GM21423 (cell line): ENCODE measurements around the gene ACOT7.

Source experiments
- ATAC-seq: cut with Tn5 transposase; IDR thresholded peaks from one replicate; pipeline ENCODE4 v1.9.1; 2021; ENCODE audit warnings: mild to moderate bottlenecking, moderate library complexity; ENCODE audit not compliant: unreplicated experiment

Gene ACOT7

DNA sequence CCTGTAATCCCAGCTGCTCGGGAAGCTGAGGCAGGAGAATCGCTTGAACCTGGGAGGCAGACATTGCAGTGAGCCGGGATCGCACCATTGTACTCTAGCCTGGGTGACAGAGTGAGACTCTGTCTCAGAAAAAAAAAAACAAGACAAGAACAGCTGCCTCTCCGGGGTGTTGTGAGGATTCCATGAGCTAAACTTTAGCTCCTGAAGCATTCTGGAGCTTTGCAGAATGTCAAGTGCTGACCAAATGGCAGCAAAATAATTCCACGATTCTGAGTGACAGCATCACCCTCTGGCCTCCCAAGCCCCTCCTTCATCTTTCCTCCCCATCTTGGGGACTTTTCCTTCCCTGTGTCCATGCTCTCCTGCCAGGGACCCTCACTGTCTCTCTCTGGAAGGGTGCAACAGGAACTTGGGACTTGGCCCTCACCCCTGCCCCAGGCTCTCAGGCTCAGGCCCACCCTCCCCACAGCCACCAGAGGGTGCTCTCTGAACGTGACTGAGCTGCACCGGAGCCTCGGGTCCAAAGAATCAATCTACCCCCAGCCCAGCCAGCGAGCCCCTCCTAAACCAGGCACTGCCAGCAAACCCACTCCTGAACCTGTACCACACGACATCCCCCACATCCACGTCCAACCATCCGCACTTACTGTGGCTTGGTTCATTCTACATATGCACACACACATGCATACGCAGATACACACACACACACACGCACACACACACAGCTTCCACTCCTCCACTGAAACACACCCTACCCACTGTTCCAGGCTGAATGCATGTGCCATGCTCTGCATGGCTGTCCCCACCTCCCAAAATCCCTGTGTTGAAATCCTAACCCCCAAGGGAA is 45.7 kb downstream of the ACOT7 start:
- no peak for ATAC-seq

GRCh38 chr1:6345460-6345859 is 48.1 kb downstream of the ACOT7 start:
- no peak for ATAC-seq

GRCh38 chr1:6345009-6345408 is 48.6 kb downstream of the ACOT7 start:
- ATAC-seq = no peak

DNA sequence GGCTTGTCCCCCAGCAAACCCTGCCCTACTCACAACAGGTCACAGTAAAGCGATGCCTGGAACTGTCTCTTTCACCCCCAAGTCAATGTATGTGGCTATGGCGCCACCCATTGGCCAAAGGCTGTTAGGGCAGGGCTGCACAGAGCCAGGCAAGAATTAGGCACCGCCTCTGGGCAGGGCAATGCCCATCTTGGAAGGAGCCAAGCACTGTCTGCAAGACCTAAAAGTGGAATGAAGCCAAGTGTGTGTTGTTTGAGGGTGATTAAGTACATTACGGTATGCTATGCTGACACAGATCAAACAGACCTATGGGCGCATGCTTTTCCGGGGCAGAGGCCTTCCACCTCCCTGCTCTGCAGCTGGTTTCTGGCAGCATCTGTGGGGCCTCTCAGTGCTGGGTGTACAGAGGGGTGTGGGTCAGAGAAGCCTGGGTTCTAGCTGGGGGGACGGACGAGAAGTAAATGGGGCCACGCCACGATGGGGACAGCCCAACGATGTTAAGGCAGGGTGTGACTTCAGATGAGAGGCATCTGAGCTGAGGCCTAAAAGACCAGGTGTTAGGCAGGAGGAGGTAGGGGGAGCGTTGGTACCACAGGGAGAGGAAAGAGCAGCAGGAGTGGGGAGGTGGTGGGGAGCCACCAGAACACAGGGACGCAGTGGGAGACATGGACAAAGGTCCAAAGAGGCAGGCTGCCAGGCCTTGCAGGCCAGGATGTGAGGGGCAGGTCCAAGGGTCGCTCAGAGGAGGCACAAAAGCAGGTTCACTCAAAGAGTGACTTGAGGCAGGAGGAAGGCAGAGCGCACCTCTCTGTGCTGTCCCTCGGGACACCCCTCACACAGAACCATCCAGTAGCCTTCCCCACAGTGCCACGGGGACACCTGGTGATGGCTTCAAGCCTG is 49.8 kb downstream of the ACOT7 start:
- ATAC-seq = no peak

- no peak for ATAC-seq
Observed at GRCh38 chr1:6342056-6342455, 51.5 kb downstream of the ACOT7 start.

- ATAC-seq = no peak
Observed at GRCh38 chr1:6338695-6339094, 54.9 kb downstream of the ACOT7 start.

DNA sequence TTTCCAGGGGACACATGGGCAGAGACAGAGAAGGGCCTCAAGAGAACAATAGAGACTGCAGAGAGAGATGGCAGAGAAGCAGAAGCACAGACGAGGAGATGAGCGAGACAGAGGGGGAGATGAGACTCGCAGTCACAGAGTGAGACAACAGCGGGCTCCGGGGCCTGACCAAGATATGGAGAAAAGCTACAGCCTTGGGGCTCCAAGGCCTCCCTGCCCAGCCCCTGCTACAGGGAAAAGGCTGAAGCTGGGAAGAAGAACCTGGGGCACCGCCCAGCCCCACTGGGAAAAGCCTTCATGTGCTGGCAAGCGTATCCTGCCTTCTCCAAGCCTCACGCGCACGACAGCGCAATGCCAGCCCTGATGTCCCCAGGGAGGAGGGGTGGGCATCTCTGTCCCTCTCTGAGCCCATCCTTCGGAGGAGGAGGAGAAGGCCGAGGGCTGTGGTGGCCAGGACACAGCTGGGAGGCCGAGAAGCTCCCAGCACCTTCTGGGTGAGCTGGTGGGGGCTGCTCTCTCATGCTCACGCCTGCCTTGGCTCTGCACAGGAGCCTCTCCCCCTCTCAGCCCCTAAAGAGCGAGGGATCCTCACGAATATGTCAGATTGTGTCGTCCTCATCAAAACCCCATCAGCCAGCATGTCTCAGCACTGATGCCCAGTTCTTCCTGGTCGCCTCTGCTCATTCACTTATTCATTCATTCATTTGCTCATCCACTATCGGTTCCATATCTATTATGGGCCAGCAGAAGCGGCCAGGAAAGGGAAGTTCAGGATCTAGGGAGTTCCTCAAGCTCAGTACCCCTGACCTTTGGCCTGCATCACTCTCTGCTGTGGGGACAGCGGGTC is 56.6 kb downstream of the ACOT7 start:
- no peak for ATAC-seq

GRCh38 chr1:6334261-6334993 is 59.1 kb downstream of the ACOT7 start:
- ATAC-seq = no peak

DNA sequence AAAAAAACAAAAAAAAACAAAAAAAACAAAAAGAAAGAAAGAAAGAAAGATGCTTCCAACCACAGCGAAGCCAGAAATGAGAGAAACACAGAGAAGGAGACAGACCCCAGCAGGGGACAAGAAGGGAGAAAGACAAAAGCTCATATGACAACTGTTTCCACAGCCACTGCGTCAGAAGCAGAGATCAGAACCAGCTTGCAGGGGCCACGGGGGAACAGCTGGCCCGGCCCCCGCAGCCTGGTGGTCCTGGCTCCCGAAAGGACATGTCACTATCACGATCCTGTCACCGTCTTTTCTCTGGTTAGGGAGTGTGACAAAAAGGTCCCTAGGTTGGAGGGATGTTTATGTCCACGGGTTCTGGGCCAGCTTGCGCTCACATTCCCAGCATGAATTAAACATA is 60.7 kb downstream of the ACOT7 start:
- ATAC-seq = no peak

DNA sequence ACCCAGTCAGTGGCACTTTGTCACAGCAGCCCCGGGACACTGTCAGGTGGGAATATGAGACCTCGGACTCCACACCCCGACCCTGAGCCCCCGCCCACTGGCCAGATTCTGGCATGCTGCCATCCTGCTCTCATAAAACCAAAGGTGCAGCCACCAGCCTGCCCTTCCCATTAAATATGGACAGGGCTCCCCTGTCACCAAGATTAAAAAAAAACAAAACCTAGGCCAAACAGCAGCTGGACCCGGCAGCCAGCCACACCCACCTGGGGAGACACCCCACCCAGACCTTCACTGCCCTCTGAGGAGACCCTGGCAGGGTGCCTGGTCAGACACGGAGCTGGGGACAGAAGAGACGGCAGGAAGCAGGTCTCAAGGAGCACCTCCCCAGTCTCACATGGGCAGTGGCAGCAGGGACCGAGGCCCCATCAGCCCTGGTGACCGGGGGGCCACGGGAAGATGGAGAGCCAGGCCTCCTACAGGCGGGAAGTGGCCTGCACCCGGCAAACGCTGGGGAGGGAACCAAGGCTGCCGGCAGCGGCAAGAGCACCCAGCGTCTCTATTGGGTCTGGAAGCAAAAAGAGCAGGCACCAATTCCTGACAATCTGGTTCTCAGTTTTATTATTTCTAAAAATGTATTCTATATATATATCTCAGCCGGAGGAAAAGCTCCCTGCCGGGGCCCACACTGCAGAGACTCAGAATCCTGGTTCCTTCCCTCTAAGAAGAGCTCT is 61.9 kb downstream of the ACOT7 start:
- ATAC-seq = no peak

GRCh38 chr1:6330410-6330911 is 63.1 kb downstream of the ACOT7 start:
- ATAC-seq = no peak

DNA sequence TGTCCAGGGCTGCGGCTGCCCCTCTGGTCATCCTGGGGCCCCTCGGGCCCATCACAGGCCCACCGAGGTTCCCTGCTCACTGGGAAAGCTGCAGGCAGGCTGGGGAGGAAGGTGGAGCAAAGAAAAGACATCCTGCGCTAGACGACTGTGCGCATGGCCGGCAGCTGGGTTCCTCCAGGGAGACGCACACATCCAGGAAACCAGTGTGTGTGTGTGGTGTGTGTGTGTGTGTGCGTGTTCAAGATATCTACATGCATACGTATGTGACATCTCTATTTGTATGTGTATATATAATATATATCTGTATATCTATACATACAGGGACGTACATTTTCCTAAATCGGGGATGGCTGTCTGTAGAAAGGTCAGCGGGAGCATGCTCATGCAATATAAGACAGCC is 63.7 kb downstream of the ACOT7 start:
- ATAC-seq = no peak

- ATAC-seq = no peak
Observed at GRCh38 chr1:6329396-6329795, 64.2 kb downstream of the ACOT7 start.

DNA sequence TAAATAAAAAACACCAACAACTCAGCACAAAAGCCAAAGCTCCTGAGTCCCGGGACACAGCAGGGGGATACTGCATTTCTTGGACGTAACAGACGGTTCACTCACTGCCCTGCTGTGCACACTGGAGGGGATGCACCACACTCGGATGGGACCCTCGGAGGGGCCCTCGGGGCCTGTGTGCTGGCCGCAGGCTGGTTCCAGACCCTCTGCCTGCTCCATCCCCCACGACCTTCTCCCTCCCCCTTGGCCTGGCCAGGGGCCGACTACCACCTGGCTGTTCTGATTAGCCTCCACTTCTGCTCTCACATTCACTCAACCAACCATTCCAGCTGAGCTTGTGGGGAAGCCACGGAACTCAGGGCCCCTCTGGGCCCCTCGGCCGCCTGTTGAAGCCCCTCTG is 64.9 kb downstream of the ACOT7 start:
- ATAC-seq = no peak

DNA sequence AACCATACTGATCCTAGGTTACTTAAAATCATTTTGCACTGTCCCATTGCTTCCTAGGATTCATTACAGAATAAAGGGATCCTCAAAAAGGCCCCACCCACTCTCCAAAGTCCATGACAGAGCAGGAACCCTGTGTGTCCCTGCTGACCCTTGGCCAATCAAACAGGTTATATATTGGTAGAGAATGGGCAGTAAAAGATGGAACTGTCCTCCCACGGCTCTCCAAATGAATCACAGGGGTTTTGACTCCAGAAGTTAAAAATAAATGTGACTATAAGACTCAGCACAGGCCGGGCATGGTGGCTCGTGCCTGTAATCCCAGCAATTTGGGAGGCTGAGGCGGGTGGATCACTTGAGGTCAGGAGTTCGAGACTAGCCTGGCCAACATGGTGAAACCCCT is 65.5 kb downstream of the ACOT7 start:
- ATAC-seq = no peak

DNA sequence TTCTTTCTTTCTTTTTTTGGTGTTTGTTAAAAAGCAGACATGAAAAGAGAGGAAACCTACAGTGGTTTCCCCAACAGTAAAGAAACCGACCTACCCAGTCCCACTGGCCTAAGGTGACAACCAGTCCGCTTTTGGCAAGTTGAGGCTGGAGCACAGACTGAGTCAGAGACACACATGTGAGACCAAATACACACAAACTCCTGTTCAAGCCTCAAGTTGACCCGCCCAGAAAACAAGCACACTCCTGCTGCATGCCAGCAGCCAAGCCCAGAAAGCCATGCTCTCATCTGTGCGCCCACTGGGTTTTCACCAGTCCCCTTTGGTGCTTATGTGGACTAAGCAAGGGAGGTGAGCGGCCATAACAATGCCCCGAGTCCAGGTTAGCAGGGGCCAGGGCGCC is 68.1 kb downstream of the ACOT7 start:
- ATAC-seq = no peak

DNA sequence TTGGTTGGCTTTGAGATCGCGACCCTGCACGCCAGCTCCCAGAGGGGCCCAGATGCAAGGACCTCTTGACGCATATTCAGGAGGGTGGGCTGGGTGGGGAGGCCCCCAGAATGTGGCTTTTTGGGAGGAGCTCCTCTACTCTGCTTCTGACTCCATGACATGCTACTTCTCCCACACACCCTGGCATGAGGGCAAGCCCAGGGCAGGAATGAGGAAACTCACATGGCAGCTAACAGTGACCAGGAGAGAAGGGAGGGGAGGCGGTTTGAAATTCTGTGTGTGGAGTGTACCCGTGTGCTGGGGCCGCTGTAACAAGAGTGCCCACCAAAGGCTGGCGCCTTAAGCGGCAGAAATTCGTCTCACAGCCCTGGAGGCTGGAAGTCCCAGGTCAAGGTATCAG is 71.4 kb downstream of the ACOT7 start:
- ATAC-seq = no peak

DNA sequence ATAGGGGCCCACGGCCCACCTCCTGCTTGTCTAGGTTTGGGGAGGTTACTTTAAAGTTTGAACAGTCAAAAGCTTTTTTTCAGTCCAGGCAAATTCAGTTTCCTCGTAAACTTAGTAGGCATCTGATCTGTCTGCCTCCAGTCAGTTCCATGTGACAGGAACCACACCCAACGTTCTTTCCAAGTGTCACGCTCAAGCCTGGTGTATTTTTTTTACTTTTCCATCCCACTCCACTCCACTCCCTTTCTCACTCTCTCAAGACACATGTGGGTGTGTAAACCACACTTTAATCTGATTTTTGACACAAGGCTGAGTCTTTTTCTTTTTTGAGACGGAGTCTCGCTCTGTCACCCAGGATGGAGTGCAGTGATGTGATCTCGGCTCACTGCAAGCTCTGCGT is 72.4 kb downstream of the ACOT7 start:
- no peak for ATAC-seq

GRCh38 chr1:6317098-6317760 is 76.3 kb downstream of the ACOT7 start:
- ATAC-seq = no peak
